ENCODE data around the gene SCART1.
A peak's percentile ranks its signal among the peaks of the same experiment; 100 is the strongest.
"Not testable (repeated sequence)": the region's sequence is repeated elsewhere in the genome, so short reads cannot be mapped to it uniquely, and the experiment has no call there.

The SCART1 gene

DNA sequence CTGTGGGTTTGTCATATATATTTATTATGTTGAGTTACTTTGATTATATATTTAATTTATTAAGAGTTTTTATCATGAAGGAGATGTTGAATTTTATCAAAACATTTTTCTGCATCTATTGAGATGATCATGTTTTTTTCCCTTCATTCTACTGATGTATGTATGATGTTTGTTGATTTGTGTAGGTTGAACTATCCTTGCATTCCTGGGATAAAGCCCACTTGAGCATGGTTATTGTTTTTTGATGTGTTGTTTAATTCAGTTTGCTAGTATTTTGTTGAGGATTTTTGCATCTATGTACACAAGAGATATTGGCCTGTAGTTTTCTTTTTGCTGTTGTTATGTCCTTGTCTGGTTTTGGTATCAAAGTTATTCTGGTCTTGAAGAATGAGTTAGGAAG is 31.1 kb downstream of the SCART1 start:
- Mint-ChIP-seq H3K4me3 (no peak overlapping the region), H3K4me1 (no peaks in the 10 kb centered on the region), H3K9me3 (peaks cover 31% of the 10 kb centered on the region), H3K27me3 (peaks cover 2% of the 10 kb centered on the region), H3K36me3 (peaks cover 22% of the 10 kb centered on the region), H3K27ac (no peak overlapping the region)
- ATAC-seq (ENCODE audit: low read depth) (no peak), DNase-seq (ENCODE audit: low spot score in 2 of 2) (no peak)

DNA sequence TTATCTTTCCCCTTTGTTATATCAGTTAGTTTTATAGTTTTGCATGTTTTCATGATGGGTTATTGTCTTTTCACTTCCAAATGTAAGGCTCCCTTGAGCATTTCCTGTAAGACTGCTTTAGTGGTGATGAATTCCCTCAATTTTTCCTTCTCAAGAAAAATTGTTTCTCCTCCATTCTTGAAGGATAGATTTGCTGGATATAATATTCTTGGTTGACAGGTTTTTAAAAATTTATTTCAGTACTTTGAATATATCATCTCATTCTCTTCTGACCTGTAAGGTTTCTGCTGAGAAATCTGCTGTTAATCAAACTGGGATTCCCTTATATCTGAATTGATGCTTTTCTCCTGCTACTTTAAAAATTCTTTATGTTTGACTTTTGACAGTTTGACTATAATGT is 33.3 kb downstream of the SCART1 start:
- Mint-ChIP-seq H3K4me1 (no peaks in the 10 kb centered on the region), H3K27me3 (peaks cover 2% of the 10 kb centered on the region), H3K27ac (no peak overlapping the region), H3K36me3 (peaks cover 22% of the 10 kb centered on the region), H3K4me3 (no peak overlapping the region), H3K9me3 (peaks cover 32% of the 10 kb centered on the region)
- ATAC-seq (ENCODE audit: low read depth) (no peak), DNase-seq (ENCODE audit: low spot score in 2 of 2) (no peak)

DNA sequence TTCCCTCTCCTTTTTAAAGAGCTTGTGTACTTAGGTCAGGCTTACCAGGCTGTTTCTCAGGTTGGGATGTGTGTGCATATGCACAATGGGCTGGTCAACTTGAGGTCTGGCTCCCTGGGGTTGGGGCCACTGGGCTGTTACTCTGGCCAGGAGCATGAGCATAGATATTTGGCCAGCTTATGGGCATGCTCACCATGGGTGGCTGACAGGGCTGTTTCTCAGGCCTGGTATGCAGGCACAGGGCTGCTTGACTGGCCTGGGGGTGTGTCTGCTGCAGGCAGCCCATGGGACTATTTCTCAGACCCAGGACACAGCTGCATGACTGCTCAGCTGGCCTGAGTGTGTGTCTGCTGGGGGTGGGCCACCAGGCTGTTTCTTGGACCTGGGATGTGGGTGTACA is 34.6 kb downstream of the SCART1 start:
- H3K9me3 Mint-ChIP-seq, result peaks cover 27% of the 10 kb centered on the region
- no peak overlapping the region for H3K4me3 Mint-ChIP-seq
- H3K27ac Mint-ChIP-seq, result no peak overlapping the region
- no peaks in the 10 kb centered on the region for H3K27me3 Mint-ChIP-seq
- no peak for DNase-seq (ENCODE audit: low spot score in 2 of 2)
- ATAC-seq (ENCODE audit: low read depth), result no peak
- H3K36me3 Mint-ChIP-seq, result peaks cover 16% of the 10 kb centered on the region
- no peaks in the 10 kb centered on the region for H3K4me1 Mint-ChIP-seq

DNA sequence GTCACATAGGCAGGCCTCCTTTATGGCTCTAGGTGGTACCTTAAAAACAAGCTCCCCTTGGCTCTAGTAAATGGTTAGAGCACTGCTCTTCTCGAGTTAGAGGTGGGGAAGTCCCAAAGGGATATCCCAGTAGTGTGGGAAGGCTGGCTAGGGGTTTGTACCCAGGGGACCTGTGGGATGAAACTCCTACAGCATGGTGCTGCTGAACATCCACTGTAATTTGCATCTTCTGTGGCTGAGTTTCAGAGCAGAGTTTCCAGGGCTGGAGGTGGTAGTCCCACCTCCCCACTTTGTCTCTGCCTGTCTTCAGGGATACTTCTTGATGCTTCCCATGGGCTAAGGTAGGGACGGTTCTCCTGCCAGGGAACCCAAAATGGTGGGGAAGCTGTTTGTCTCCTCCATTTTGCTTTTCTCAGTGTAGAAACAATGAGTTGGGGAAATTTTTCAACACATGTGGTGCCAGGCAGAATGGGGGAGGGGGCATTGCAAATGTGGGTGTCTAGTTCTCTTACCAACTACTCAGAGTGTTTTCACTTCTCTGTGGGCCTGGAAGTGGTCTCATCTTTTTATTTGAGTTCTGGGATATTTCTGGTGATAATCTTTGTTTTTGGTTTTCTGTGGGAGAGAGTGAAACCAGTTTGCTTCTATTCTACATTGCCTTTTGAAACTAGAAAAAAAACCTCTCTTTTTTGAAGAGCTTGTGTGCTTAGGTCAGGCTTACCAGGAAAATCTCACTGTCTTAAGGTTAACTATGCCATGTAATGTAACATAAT is 36.3 kb downstream of the SCART1 start:
- no peak for ATAC-seq (ENCODE audit: low read depth)
- Mint-ChIP-seq H3K4me1 (no peaks in the 10 kb centered on the region), H3K27me3 (no peaks in the 10 kb centered on the region), H3K9me3 (peaks cover 22% of the 10 kb centered on the region), H3K27ac (no peak overlapping the region), H3K36me3 (peaks cover 14% of the 10 kb centered on the region), H3K4me3 (no peak overlapping the region)
- no peak for DNase-seq (ENCODE audit: low spot score in 2 of 2)

DNA sequence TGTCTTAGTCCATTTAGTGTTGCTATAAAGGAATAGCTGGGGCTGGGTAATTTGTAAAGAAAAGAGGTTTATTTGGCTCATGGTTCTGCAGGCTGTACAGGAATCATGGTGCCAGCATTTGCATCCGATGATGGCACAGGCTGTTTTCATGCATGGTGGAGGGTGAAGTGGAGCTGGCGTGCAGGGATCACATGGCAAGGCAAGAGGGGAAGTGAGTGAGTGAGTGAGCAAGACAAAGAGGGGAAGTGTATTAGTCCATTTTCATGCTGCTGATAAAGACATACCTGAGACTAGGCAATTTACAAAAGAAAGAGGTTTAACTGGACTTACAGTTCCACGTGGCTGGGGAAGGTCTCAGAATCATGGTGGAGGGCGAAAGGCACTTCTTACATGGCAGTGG is 39.8 kb downstream of the SCART1 start:
- peaks cover 12% of the 10 kb centered on the region for H3K9me3 Mint-ChIP-seq
- not testable (repeated sequence) for H3K4me3 Mint-ChIP-seq; H3K27me3 Mint-ChIP-seq; H3K36me3 Mint-ChIP-seq; H3K4me1 Mint-ChIP-seq; H3K27ac Mint-ChIP-seq; DNase-seq (ENCODE audit: low spot score in 2 of 2)
- ATAC-seq (ENCODE audit: low read depth), result peak; percentile 45

DNA sequence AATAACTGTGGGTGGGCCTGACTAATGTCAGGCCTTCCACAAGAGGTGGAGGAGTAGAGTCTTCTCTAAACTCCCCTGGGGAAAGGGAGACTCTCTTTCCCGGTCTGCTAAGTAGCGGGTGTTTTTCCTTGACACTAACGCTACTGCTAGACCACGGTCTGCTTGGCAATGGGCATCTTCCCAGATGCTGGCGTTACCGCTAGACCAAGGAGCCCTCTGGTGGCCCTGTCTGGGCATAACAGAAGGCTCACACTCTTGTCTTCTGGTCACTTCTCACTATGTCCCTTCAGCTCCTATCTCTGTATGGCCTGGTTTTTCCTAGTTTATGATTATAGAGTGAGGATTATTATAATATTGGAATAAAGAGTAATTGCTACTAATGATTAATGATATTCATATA is 43.6 kb downstream of the SCART1 start:
- not testable (repeated sequence) for ATAC-seq (ENCODE audit: low read depth)

DNA sequence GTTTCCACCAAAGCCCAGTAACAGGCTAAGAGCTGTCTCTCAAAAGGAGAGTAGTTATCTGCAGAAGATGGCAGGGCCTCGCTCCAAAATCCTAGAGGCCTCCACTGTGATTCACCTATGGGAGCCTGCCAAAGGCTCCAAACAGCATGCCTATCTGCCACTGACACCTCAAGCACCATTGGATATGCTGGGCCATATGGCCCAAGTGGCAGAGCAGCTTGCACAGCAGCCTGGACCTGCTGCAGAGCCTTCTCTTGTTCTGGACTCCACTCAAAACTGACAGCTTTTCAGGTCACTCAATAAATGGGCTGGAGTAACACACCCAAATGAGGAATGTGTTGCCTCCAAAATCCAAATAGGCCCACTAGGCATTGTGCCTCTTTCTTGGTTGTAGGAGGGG is 45.4 kb downstream of the SCART1 start:
- peaks cover 10% of the 10 kb centered on the region for H3K36me3 Mint-ChIP-seq
- not testable (repeated sequence) for H3K27ac Mint-ChIP-seq; H3K4me3 Mint-ChIP-seq; ATAC-seq (ENCODE audit: low read depth); H3K4me1 Mint-ChIP-seq; H3K9me3 Mint-ChIP-seq; H3K27me3 Mint-ChIP-seq; DNase-seq (ENCODE audit: low spot score in 2 of 2)

More for the DNA sequence above, 43.6 kb downstream of the SCART1 start:
- not testable (repeated sequence) for H3K36me3 Mint-ChIP-seq; H3K4me3 Mint-ChIP-seq; DNase-seq (ENCODE audit: low spot score in 2 of 2); H3K4me1 Mint-ChIP-seq; H3K27me3 Mint-ChIP-seq; H3K27ac Mint-ChIP-seq
- peaks cover 12% of the 10 kb centered on the region for H3K9me3 Mint-ChIP-seq

DNA sequence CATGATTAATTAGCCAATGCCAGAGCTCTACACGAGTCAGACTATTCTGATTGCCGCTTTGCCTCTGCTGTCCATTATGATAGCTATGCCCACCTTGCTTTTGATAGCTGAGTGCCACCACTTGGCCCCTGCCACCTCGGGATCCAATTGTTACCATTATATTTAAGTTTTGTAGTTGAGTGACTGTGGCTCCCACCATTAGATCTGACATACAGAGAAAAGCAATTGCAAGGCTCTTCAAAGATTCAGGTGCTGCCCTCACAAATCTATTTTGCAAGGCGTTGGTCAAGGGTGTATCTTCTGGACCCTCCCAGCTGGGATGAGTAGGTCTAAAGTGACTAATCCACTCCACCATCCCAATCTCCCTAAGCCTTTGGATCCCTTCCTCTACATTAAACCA is 47.2 kb downstream of the SCART1 start:
- not testable (repeated sequence) for H3K27ac Mint-ChIP-seq; H3K9me3 Mint-ChIP-seq; ATAC-seq (ENCODE audit: low read depth); H3K27me3 Mint-ChIP-seq; DNase-seq (ENCODE audit: low spot score in 2 of 2); H3K4me1 Mint-ChIP-seq; H3K4me3 Mint-ChIP-seq
- H3K36me3 Mint-ChIP-seq, result peaks cover 12% of the 10 kb centered on the region

DNA sequence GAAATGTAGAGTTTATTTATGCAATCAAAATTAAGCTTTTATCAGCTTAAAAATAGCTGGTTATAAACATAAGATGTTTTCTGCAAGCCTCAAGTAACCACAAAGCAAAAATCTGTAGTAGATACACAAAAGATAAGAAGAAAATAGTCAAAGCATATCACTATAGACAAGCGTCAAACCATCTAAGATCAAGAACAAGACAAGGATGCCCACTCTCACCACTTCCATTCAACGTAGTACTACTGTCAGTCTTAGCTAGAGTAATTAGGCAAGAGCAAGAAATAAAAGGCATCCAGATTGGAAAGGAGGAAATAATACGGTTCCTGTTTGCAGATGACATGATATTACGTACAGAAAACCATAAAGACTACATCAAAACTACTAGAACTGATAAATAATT is 56.0 kb downstream of the SCART1 start:
- Mint-ChIP-seq H3K4me3 (no peak overlapping the region), H3K36me3 (peaks cover 13% of the 10 kb centered on the region), H3K9me3 (peaks cover 11% of the 10 kb centered on the region), H3K27me3 (peaks cover 11% of the 10 kb centered on the region), H3K27ac (no peak overlapping the region), H3K4me1 (no peaks in the 10 kb centered on the region)
- DNase-seq (ENCODE audit: low spot score in 2 of 2) (no peak), ATAC-seq (ENCODE audit: low read depth) (no peak)

DNA sequence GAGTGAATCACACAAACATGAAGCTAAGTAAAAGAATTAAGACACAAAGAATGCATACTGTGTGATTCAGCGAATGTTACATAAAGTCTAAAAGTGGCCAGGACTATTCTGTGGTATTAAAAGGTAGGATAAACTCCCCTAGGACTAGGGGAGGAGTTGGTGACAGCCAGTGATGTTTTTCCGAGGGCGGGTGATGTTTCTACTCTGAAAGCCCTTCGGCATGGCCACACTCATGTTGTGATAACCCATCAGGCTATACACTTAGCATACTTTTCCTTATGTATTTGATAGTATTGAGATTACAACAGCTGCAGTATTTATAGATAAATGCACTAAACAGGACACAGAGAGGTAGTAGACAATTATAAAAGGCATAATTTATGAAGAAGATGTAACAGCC is 57.7 kb downstream of the SCART1 start:
- Mint-ChIP-seq H3K27me3 (peaks cover 13% of the 10 kb centered on the region), H3K9me3 (peaks cover 11% of the 10 kb centered on the region), H3K4me1 (no peaks in the 10 kb centered on the region), H3K36me3 (peaks cover 11% of the 10 kb centered on the region), H3K27ac (no peak overlapping the region), H3K4me3 (no peak overlapping the region)
- DNase-seq (ENCODE audit: low spot score in 2 of 2) (no peak), ATAC-seq (ENCODE audit: low read depth) (no peak)

DNA sequence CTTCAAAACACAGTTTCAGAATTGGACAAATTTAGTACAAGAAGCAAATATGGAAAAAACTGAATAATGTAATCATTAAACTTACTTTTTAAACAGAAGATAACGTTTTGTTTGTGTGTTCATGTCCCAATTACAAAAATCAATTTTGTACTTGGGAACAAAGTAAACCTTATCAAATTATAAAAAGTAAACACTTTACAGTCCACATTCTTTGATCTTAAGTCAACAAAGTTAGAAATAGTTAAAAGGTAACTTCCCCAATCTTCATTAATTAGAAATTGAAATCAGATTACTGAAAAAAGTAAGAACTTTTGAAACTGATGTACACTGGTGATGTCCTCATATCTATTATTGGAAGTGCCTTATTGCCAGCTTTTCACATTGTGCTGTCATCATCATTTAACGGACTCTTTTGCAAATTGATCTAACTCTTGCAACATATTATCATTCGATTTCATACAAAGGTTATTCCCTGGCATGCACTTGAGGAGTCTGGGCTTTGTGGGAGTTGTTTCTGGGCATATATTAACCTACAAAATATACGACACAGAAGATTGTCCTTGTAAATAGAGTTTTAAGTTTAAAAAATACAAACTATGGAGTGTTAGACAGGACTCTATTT is 58.3 kb downstream of the SCART1 start:
- H3K27ac Mint-ChIP-seq, result no peak overlapping the region
- H3K36me3 Mint-ChIP-seq, result peaks cover 11% of the 10 kb centered on the region
- no peaks in the 10 kb centered on the region for H3K4me1 Mint-ChIP-seq

DNA sequence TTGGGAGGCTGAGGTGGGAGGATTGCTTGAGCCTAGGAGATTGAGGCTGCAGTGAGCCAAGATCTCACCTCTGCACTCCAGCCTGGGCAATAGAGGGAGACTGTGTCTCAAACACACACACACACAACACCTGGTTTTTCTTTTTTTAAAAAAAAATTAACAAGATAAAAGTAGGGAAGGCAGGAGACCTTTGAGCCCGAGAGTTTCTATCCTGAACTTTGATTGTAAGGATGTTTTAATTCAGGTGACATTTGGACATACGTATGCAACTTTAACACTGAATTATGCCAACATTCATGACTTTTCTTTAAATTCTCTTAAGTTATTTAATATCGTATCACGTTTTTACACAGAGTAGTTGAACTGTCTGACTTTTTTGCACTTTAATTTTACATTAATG is 61.7 kb downstream of the SCART1 start:
- peaks cover 2% of the 10 kb centered on the region for H3K36me3 Mint-ChIP-seq

More for the DNA sequence above, 58.3 kb downstream of the SCART1 start:
- DNase-seq (ENCODE audit: low spot score in 2 of 2) (no peak), ATAC-seq (ENCODE audit: low read depth) (no peak)
- no peak overlapping the region for H3K4me3 Mint-ChIP-seq
- H3K27me3 Mint-ChIP-seq, result peaks cover 13% of the 10 kb centered on the region
- H3K9me3 Mint-ChIP-seq, result peaks cover 11% of the 10 kb centered on the region

DNA sequence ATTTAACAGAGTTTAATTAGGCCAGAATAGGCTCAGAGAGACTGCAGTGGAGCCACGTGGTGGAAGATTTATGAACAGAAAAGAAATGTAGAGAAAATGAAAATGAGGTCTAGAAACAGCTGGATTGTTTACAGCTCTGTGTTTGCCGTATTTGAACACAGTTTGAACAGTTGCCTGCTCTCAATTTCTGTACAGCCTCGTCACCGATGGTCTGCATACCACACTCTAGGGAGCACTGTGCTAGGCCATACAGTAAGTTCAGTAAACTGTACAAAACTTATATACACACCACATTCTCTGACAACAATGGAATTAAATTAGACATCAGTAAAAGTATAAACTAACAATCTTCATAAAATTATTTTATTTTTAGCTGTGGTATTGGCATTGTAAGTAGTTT is 62.3 kb downstream of the SCART1 start:
- no peak overlapping the region for H3K27ac Mint-ChIP-seq
- H3K36me3 Mint-ChIP-seq, result no peaks in the 10 kb centered on the region
- no peak for DNase-seq (ENCODE audit: low spot score in 2 of 2)
- no peaks in the 10 kb centered on the region for H3K4me1 Mint-ChIP-seq
- H3K27me3 Mint-ChIP-seq, result peaks cover 10% of the 10 kb centered on the region
- no peak overlapping the region for H3K4me3 Mint-ChIP-seq
- ATAC-seq (ENCODE audit: low read depth), result no peak
- peaks cover 2% of the 10 kb centered on the region for H3K9me3 Mint-ChIP-seq

More for the DNA sequence above, 61.7 kb downstream of the SCART1 start:
- ATAC-seq (ENCODE audit: low read depth), result no peak
- H3K4me1 Mint-ChIP-seq, result no peaks in the 10 kb centered on the region
- H3K9me3 Mint-ChIP-seq, result peaks cover 6% of the 10 kb centered on the region
- H3K27ac Mint-ChIP-seq, result no peak overlapping the region
- no peak for DNase-seq (ENCODE audit: low spot score in 2 of 2)
- peaks cover 12% of the 10 kb centered on the region for H3K27me3 Mint-ChIP-seq
- H3K4me3 Mint-ChIP-seq, result no peak overlapping the region

DNA sequence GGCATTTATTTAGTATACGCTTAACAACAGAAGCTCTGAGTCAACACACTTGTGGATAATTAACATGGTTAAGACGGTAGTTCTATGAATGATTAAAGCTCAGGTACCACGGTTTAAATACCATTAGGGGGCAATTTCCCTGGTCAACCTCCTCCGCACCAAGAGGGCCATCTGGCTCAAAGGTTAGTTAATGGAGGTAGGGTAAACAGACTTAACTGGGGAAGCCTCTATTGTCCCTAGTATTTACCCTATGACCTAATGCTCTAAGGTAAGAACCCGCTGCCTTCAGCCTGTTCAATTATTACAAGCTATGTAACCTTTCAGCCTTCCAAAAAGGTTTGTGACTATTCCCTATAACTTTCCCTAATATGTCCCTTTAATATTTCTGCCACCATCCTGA is 64.8 kb downstream of the SCART1 start:
- H3K9me3 Mint-ChIP-seq; H3K36me3 Mint-ChIP-seq; ATAC-seq (ENCODE audit: low read depth); H3K4me1 Mint-ChIP-seq; H3K4me3 Mint-ChIP-seq; DNase-seq (ENCODE audit: low spot score in 2 of 2); H3K27ac Mint-ChIP-seq: not testable (repeated sequence)
- H3K27me3 Mint-ChIP-seq, result peaks cover 12% of the 10 kb centered on the region

Measured in memory B cell (primary cell).